Measurements from ENCODE around the gene CDHR3.
A peak's percentile ranks its signal among the peaks of the same experiment; 100 is the strongest.

Gene CDHR3

DNA sequence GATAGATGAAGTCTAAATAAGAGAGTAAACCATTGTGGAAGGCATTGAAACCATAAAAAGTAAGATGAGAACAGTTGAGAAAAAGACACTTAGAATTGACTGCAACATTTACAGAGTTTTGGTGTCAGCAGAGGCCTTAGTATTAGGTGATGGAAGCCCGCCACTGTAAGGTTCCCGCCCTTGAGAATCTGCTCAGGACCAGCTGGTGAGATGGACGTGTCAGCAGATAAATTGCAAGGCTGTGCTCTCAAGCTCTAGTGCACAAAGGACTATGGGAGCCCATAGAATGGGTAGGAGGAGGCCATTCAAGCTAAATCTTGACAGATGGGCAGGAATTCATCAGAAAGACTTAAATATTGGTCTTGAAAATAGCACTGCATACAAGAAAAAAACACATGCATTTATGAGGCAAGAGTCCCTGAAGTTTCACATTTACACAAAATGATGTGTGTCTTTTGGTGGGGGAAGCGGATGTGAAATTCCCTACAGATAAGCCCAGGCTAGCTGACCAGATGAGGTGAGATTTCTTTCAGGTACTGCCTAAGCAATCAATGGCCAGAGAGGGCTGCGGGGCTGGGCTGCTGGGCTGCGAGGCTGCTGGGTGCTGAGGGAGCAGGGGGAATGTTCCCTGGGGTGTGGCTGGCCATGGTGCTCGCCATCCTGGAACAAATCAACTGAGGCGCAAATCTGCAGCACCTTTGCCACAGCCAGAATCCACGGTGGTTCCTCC lies 106.6 kb downstream of the CDHR3 start:
- peaks cover 71% of the 10 kb centered on the region for H3K4me1 ChIP-seq (ENCODE audit: insufficient read depth, low read length, poor library complexity, severe bottlenecking)
- no peaks in the 10 kb centered on the region for H3K9me2 ChIP-seq (replicated peaks; ENCODE audit: low read depth, low read length)
- no peaks in the 10 kb centered on the region for H3K27me3 ChIP-seq (ENCODE audit: insufficient read depth, low read length, poor library complexity, severe bottlenecking)
- peaks cover 11% of the 10 kb centered on the region for H3F3A ChIP-seq (ENCODE audit: low read depth)
- peak overlapping the region; percentile 82 for H3K4me2 ChIP-seq (ENCODE audit: low read depth, low read length, poor library complexity, severe bottlenecking)
- peaks cover 22% of the 10 kb centered on the region for H3K79me2 ChIP-seq (ENCODE audit: insufficient read depth, low read length)
- TF ChIP-seq, protein P1, sequence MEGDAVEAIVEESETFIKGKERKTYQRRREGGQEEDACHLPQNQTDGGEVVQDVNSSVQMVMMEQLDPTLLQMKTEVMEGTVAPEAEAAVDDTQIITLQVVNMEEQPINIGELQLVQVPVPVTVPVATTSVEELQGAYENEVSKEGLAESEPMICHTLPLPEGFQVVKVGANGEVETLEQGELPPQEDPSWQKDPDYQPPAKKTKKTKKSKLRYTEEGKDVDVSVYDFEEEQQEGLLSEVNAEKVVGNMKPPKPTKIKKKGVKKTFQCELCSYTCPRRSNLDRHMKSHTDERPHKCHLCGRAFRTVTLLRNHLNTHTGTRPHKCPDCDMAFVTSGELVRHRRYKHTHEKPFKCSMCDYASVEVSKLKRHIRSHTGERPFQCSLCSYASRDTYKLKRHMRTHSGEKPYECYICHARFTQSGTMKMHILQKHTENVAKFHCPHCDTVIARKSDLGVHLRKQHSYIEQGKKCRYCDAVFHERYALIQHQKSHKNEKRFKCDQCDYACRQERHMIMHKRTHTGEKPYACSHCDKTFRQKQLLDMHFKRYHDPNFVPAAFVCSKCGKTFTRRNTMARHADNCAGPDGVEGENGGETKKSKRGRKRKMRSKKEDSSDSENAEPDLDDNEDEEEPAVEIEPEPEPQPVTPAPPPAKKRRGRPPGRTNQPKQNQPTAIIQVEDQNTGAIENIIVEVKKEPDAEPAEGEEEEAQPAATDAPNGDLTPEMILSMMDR (conservative IDR thresholded peaks at IDR 0.05; ENCODE audit: low read length) = no peak
- TF ChIP-seq EZH2phosphoT487 (IDR thresholded peaks at IDR 0.05; ENCODE audit: borderline replicate concordance) = no peak
- no peak overlapping the region for H2AFZ ChIP-seq (ENCODE audit: low read length)
- no peaks in the 10 kb centered on the region for H4K20me1 ChIP-seq (ENCODE audit: insufficient read depth, low read length, poor library complexity, severe bottlenecking)
- H3K4me3 ChIP-seq (ENCODE audit: low read length, poor library complexity, severe bottlenecking) = peak overlapping the region; percentile 77
- peak overlapping the region; percentile 91 for H3K9ac ChIP-seq (ENCODE audit: low read depth, low read length, poor library complexity, severe bottlenecking)
- no peaks in the 10 kb centered on the region for H3K9me3 ChIP-seq (ENCODE audit: insufficient read depth, low read depth, low read length)
- no peaks in the 10 kb centered on the region for H3K36me3 ChIP-seq (ENCODE audit: insufficient read depth, low read length)

GRCh38 chr7:106070201-106070551 lies 107.1 kb downstream of the CDHR3 start:
- H2AFZ ChIP-seq (ENCODE audit: low read length) = no peak overlapping the region
- H4K20me1 ChIP-seq (ENCODE audit: insufficient read depth, low read length, poor library complexity, severe bottlenecking) = no peaks in the 10 kb centered on the region
- peak overlapping the region; percentile 82 for H3K4me2 ChIP-seq (ENCODE audit: low read depth, low read length, poor library complexity, severe bottlenecking)
- no peaks in the 10 kb centered on the region for H3K9me2 ChIP-seq (replicated peaks; ENCODE audit: low read depth, low read length)
- no peaks in the 10 kb centered on the region for H3K27me3 ChIP-seq (ENCODE audit: insufficient read depth, low read length, poor library complexity, severe bottlenecking)
- H3F3A ChIP-seq (ENCODE audit: low read depth) = peaks cover 11% of the 10 kb centered on the region
- no peaks in the 10 kb centered on the region for H3K9me3 ChIP-seq (ENCODE audit: insufficient read depth, low read depth, low read length)
- no peaks in the 10 kb centered on the region for H3K36me3 ChIP-seq (ENCODE audit: insufficient read depth, low read length)
- peak overlapping the region; percentile 91 for H3K9ac ChIP-seq (ENCODE audit: low read depth, low read length, poor library complexity, severe bottlenecking)
- TF ChIP-seq, protein P1 (conservative IDR thresholded peaks at IDR 0.05; ENCODE audit: low read length) = no peak
- TF ChIP-seq EZH2phosphoT487 (IDR thresholded peaks at IDR 0.05; ENCODE audit: borderline replicate concordance) = no peak
- peaks cover 22% of the 10 kb centered on the region for H3K79me2 ChIP-seq (ENCODE audit: insufficient read depth, low read length)
- peaks cover 68% of the 10 kb centered on the region for H3K4me1 ChIP-seq (ENCODE audit: insufficient read depth, low read length, poor library complexity, severe bottlenecking)
- peak overlapping the region; percentile 77 for H3K4me3 ChIP-seq (ENCODE audit: low read length, poor library complexity, severe bottlenecking)

DNA sequence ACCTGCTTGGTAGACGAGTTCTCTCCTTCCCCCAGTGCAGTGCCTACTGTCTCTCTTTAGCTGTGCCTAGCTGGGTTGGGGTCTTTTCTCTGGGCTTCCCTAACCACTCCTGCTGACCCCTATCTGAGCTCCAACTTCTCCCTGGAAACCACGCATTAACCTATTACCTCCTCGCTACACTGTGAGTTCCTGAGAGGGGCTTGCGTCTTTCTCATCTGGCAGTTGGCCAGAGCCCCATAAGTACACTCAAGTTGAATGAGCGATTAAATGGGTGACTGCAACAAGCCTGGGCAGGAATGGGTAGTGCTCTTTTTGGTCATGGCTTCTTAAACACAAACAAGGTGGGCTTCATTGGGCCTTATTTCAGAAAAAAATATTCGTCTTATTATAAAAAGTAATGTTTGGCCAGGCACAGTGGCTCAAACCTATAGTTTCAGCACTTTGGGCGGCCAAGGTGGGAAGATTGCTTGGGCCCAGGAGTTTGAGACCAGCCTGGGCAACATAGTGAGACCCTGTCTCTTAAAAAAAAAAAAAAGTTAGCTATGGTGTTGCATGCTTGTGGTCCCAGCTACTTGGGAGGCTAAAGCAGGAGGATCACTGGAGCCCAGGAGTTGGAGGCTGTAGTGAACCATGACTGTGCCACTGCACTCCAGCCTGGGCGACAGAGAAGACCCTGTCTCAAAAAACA lies 107.6 kb downstream of the CDHR3 start:
- Histone ChIP-seq H3K79me2 (ENCODE audit: insufficient read depth, low read length) (peaks cover 22% of the 10 kb centered on the region), H3K4me3 (ENCODE audit: low read length, poor library complexity, severe bottlenecking) (peak overlapping the region; percentile 77), H3K9me3 (ENCODE audit: insufficient read depth, low read depth, low read length) (no peaks in the 10 kb centered on the region), H3K36me3 (ENCODE audit: insufficient read depth, low read length) (no peaks in the 10 kb centered on the region), H3K4me2 (ENCODE audit: low read depth, low read length, poor library complexity, severe bottlenecking) (peak overlapping the region; percentile 82), H3F3A (ENCODE audit: low read depth) (peaks cover 11% of the 10 kb centered on the region), H3K9me2 (replicated peaks; ENCODE audit: low read depth, low read length) (no peaks in the 10 kb centered on the region), H3K9ac (ENCODE audit: low read depth, low read length, poor library complexity, severe bottlenecking) (peak overlapping the region; percentile 91), H3K4me1 (ENCODE audit: insufficient read depth, low read length, poor library complexity, severe bottlenecking) (peaks cover 68% of the 10 kb centered on the region), H4K20me1 (ENCODE audit: insufficient read depth, low read length, poor library complexity, severe bottlenecking) (no peaks in the 10 kb centered on the region), H2AFZ (ENCODE audit: low read length) (no peak overlapping the region), H3K27me3 (ENCODE audit: insufficient read depth, low read length, poor library complexity, severe bottlenecking) (no peaks in the 10 kb centered on the region)
- no peak for TF ChIP-seq EZH2phosphoT487 (IDR thresholded peaks at IDR 0.05; ENCODE audit: borderline replicate concordance)
- TF ChIP-seq, protein P1 (conservative IDR thresholded peaks at IDR 0.05; ENCODE audit: low read length) = no peak

All from Loucy (cell line).